Measurements from ENCODE around the gene TSKS. TPM values are rescaled to one million over a fixed set of nuclear protein-coding genes. Genes with fewer than 3 reads are reported as not detected.

The TSKS gene
- total RNA-seq, 1 experiment from 2014 or later, result 0.28 TPM

- peaks cover 6% of the 10 kb centered on the region for H3K23me2 ChIP-seq (ENCODE audit: insufficient read length, low read depth, low read length, poor library complexity, severe bottlenecking)
- no peak overlapping the region for H2BK20ac ChIP-seq (ENCODE audit: low read depth, low read length, poor library complexity, severe bottlenecking)
- TF ChIP-seq CTCF (conservative IDR thresholded peaks at IDR 0.05), result no peak
- H3K27me3 ChIP-seq (ENCODE audit: insufficient read depth, low read length), result no peaks in the 10 kb centered on the region
- H3K18ac ChIP-seq (ENCODE audit: insufficient read length, low read depth, low read length), result no peak overlapping the region
- H2BK15ac ChIP-seq (ENCODE audit: low read depth, low read length), result no peak overlapping the region
- H3K79me2 ChIP-seq (ENCODE audit: insufficient read depth, low read length), result no peaks in the 10 kb centered on the region
- H3K9me3 Mint-ChIP-seq, result no peaks in the 10 kb centered on the region
- no peak overlapping the region for H3K4me3 Mint-ChIP-seq
- no peak overlapping the region for H3T11ph ChIP-seq (ENCODE audit: low read length)
- no peak overlapping the region for H2AFZ ChIP-seq (ENCODE audit: low read length)
- H3K27ac ChIP-seq (ENCODE audit: insufficient read length, low read depth, low read length), result no peak overlapping the region
- H4K20me1 ChIP-seq (ENCODE audit: control insufficient read depth, insufficient read depth, insufficient read length), result no peaks in the 10 kb centered on the region
- no peaks in the 10 kb centered on the region; the same call in 1 of the 2 replicates for H3K27me3 Mint-ChIP-seq (ENCODE audit: low read depth)
- no peak overlapping the region for H3K9ac ChIP-seq (ENCODE audit: extremely low read depth, insufficient read length, low read length)
- H2BK120ac ChIP-seq (ENCODE audit: low read depth, low read length, poor library complexity, severe bottlenecking), result no peak overlapping the region
- no peaks in the 10 kb centered on the region for H3K79me1 ChIP-seq (ENCODE audit: insufficient read depth, low read depth, low read length, poor library complexity, severe bottlenecking)
- H3K4ac ChIP-seq (ENCODE audit: low read depth, low read length), result no peak overlapping the region
- H2AK5ac ChIP-seq (ENCODE audit: insufficient read length, low read length), result no peak overlapping the region
- no peaks in the 10 kb centered on the region for H3K9me3 ChIP-seq (ENCODE audit: control insufficient read depth, low read depth, low read length)
- no peak overlapping the region for H3K27ac Mint-ChIP-seq
- no peak overlapping the region for H3K4me2 ChIP-seq (ENCODE audit: insufficient read depth, insufficient read length, low read length)
- H3K4me1 ChIP-seq (ENCODE audit: insufficient read depth, low read length), result no peaks in the 10 kb centered on the region
- no peak overlapping the region for H3K23ac ChIP-seq (ENCODE audit: insufficient read length, low read depth, low read length)
- H3K56ac ChIP-seq (ENCODE audit: insufficient read length, low read depth, low read length), result no peak overlapping the region
- peaks cover 24 to 40% (median 32%) of the 10 kb centered on the region in 3 experiments for H3K36me3 Mint-ChIP-seq (ENCODE audit: insufficient read depth in 1 of 3, low read depth in 3 of 3)
- H2BK5ac ChIP-seq (ENCODE audit: insufficient read length, low read length), result no peak overlapping the region
- H4K91ac ChIP-seq (ENCODE audit: insufficient read length, low read depth, low read length), result no peak overlapping the region
- DNase-seq, result no peak
- H3K14ac ChIP-seq (ENCODE audit: insufficient read depth, low read length), result no peak overlapping the region
- H4K5ac ChIP-seq (ENCODE audit: insufficient read length, low read depth, low read length), result no peak overlapping the region
- H2BK12ac ChIP-seq (ENCODE audit: insufficient read length, low read depth, low read length), result no peak overlapping the region
- H4K8ac ChIP-seq (replicated peaks; ENCODE audit: insufficient read length, low read depth, low read length), result no peak overlapping the region
- peaks cover 0 to 7% of the 10 kb centered on the region in 2 experiments; a peak in 2 of 4 replicates for H3K4me1 Mint-ChIP-seq
- WGBS (ENCODE audit: extremely low coverage, insufficient read length, low lambda C conversion rate), result no CpG with 5 or more reads among the region's 6 CpGs
These were observed 67.0 kb downstream of the TSKS start for GRCh38 chr19:49696115-49696514.

All from H9 (cell line).